HG02571 (cell line): Measurements from ENCODE around the gene SENP2.
"Not testable (repeated sequence)": the region's sequence is repeated elsewhere in the genome, so short reads cannot be mapped to it uniquely, and the experiment has no call there.

ENCODE experiments used
- ATAC-seq: cut with Tn5 transposase; IDR thresholded peaks from one replicate; pipeline ENCODE4 v1.9.1; 2021; ENCODE audit warnings: mild to moderate bottlenecking, moderate library complexity; ENCODE audit not compliant: unreplicated experiment

SENP2 gene

GRCh38 chr3:185585859-185586685 is at the start of gene SENP2:
TSS of gene SENP2 (plus strand) at chr3:185586295. CDS start at chr3:185586414, 119 bp downstream.
- ATAC-seq = peak; percentile 95

DNA sequence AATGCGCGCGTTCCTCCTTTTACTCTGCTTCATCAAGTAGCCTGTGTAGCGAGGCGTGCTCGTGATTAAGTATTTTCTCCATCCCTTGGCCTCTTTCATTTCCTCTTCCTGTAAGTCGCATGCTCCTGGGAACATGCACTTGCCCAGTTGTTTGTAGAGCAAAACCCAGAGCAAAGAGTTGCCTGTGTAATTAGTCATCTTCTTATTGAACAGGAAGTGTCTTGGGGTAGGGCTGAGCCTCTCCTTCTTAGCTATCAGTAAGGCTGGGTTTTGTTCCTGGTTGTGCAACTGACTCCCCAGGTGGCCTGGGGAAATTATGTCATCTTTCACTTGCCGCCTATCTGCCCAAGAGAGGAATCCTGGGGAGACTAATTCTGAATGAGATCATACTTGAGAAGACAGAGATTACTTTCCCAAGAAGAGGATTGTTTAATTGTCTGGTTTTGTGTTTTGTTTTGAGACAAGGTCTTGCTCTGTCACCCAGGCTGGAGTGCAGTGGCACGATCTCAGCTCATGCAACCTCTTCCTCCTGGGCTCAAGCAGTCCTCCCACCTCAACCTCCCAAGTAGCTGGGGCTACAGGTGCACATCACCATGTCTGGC is 48.6 kb upstream of the SENP2 start:
- peak; percentile 99 for ATAC-seq

DNA sequence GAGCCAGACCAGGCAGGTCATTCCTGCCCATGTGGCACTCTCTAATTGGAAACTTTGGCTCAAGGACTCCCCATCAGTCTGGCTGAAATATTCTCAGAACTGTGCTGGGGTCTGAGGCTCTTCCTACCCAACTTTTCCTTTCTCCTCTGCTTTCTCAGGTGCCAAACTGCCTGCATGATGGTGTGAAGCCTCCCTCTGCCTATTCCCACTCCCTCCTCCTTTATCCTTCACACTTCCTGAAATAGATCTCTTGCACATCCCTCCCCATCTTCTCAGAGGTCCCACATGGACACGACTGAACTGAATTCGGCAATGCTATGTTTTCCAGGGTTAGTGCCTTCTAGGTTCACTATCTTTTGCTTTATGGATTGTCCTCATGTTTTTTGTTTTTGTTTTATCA is 46.2 kb upstream of the SENP2 start:
- no peak for ATAC-seq

GRCh38 chr3:185540695-185541094 is 45.4 kb upstream of the SENP2 start:
- no peak for ATAC-seq

DNA sequence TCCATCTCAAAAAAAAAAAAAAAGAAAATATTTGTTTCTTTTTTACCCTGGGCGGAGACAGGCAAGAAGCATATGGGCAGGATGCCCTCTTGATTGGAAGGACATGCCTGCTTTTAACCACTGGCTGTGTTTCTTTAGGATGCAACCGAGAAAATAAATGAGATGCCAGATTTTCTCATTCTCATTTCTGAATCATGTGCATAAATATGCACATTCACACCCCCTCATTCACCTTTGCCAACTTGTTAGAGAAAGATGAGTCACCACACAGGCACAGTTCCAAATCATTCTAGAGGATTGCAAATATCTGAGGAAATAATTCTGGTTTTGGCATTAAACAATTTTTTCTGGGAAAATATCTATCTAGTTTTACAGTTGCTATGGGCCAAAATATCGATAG is 37.0 kb upstream of the SENP2 start:
- no peak for ATAC-seq

DNA sequence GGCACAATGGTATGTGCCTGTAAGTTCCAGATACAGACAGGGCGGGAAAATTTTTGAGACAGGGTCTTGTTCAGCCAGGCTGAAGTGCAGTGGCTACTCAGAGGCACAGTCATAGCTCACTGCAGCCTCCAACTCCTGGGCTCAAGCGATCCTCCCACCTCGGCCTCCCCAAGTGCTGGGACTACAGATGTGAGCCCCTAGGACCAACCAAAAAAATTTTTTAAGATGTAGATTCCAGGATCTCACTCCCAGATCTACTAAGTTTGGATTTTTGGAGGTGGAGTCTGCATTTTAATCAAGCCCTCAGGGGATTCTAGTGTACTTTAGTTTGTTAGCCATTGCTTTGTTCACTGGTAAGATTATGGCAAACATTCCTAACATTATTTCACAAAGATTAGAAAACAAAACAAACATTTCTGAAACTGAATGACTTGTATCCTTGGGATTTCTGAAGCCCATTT is 36.4 kb upstream of the SENP2 start:
- ATAC-seq = no peak

GRCh38 chr3:185552358-185552877 is 33.7 kb upstream of the SENP2 start, which contains the start of gene LIPH:
TSS of gene LIPH (minus strand) at chr3:185552588. CDS start at chr3:185552471, 117 bp downstream.
- peak; percentile 75 for ATAC-seq

DNA sequence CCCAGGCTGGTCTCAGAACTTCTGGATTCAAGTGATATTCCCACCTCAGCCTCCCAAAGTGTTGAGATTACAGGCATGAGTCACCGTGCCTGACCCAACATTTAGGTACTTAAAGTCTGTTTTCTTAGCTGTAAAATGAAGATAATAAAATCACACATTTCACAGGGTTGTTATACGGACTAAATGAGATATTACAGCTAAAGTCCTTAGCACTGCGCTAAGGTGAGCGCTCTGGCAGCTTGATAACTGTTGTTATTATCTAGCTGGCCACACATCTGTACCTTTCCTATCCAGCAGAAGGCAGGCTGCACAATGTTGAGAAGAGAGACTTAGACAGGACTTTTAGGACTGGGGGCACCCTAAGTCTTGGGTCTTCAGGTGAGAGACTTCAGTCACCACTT is 31.0 kb upstream of the SENP2 start:
- ATAC-seq = no peak

DNA sequence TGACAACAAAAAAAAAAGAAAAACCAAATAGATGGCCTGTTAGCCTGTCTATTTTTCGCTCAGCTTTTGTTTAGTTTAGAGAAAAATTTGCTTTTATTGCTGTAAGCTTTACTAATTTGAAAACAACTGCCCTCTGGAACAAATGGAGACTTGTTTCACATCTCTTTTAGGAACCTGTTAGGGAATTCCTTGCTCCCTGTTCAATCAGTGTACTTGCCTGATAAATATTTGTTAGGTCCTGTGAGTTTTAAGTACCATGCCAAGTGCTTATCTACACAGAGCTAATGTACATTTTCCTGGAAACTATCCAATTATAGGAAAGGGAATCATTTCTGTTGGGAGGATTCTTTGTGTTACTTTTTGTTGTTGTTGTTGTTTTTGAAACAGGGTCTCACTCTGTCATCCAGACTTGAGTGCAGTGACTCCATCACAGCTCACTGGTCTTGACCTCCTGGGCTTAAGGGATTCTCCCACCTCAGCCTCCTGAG is 30.2 kb upstream of the SENP2 start:
- ATAC-seq = no peak

- not testable (repeated sequence) for ATAC-seq
Observed at GRCh38 chr3:185556640-185557039, 29.5 kb upstream of the SENP2 start.

- ATAC-seq = no peak
Observed at GRCh38 chr3:185558395-185558794, 27.7 kb upstream of the SENP2 start.

DNA sequence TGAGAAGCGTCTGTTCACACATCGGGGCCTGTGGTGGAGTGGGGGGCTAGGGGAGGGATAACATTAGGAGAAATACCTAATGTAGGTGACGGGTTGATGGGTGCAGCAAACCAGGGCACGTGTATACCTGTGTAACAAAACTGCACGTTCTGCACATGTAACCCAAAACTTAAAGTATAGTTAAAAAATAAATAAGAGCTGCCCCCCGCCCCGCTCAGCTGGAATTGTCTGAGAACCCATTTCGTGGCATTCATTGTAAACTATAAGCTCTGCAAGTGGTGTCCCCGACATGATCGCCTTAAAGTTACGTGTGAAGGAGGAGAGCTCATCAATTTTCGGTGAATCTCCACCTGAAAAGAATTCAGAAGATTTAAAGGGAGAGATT is 26.4 kb upstream of the SENP2 start:
- ATAC-seq = no peak

DNA sequence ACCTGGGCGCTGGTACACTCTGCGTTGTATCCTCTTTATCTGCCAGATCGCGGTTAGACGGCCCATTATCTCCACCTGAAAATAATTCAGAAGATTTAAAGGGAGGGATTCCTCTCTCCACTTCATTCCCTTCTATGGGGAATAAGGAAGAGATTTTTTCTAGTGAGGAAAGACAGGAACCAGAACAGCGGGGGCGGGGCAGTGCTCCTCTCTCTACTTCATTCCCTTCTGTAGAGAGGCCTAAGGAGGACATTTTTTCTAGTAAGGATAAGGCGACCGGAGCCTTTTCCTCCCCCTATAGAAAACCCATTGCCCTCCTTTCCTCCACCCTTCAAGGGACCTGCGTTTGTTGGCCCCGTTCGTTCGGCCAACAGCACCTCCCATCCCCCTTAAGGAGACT is 25.4 kb upstream of the SENP2 start:
- ATAC-seq = no peak

DNA sequence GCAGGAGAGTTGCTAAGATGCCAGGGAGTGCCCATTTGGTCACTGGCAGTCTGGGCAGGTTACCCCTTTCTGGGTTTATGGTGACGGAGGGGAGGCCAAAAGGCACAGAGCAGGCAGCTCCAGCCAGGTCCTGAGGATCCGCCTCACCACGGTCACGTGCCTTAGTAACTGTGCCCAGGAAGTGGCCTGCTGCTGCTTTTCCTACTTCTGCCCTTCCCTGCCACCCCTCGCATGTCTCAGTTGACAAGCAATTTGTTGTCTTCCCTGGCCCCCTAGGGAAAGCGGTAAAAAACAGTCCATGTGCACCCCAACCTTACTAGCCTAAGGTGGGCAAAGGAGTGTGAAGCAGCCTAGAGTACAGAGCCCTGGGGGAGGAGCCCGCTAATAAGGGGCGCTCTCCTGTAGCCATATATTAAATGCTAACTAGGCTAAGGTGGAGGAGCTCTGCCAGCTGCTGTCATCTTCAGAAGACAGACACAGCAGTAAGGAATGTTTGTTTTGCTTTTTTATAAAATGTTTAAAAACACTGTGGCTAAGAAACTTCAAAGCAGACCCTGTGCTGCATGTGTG is 24.6 kb upstream of the SENP2 start:
- ATAC-seq = no peak

DNA sequence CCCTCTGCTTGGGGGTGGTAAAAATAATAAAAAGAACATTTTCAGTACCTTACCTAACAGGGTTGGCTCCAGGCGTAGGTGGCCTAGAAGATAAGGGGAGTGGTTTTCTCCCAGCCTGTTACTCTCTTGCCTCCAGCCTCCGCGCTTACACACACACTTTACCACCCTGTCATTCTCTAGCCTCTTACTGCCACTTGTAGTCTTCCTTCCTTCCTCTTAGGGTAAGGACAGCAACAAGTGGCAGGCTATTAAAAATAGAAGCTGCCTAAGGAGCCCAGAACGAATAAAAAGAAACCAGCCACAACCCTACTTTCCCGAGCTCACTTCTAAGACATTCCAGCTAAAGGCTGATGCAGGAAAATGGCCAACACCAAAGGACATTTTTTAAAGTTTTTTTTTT is 24.1 kb upstream of the SENP2 start:
- ATAC-seq = no peak

DNA sequence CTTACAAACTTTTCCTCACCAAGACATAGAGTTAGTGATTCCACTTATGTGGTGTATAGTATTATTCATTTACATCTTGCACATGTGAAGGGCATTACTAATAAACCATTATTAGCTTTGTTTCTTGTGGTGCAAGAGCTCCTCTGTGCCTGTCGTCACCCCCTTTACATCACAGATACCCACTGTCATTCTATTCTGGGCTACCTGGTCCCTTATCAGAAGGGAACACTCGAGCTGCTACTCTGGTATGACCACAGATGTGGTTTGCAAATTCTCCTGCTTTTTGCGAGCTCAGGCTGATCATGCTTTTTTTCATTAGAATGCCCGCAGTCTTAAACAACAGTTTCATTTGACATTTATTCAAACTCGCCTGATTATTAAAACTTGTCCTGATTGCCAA is 13.9 kb upstream of the SENP2 start:
- no peak for ATAC-seq

- ATAC-seq = peak; percentile 53
Observed at GRCh38 chr3:185575108-185575869, 10.8 kb upstream of the SENP2 start.

GRCh38 chr3:185582236-185582635 is 3.9 kb upstream of the SENP2 start:
- no peak for ATAC-seq

DNA sequence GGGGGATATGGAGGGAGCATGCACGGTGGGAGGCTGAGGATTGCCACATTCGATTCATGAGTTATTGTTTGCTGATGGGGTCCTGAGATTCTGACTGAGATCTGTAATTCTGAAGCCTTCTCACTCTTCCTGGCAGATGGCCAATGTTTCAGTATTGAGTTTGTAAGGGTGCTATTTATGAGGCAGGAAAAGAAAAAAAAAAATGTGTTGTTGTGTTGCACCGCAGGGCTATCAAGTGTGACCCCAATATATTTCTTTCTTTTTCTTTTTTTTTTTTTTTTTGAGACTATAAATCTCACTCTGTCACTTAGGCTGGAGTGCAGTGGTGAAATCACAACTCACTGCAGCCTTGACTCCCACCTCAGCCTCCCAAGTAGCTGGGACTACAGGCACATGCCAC is 3.2 kb upstream of the SENP2 start:
- ATAC-seq = no peak

GRCh38 chr3:185583925-185584324 is 2.2 kb upstream of the SENP2 start:
- ATAC-seq = no peak

GRCh38 chr3:185584686-185585085 is 1.4 kb upstream of the SENP2 start:
- no peak for ATAC-seq
